GM23248 (cell line): ENCODE results near the gene HAND1.

Experiments used
- EZH2 ChIP-seq: fragments of 200-600 bp; sonication (generic); IDR thresholded peaks from 2 replicates; pipeline ENCODE4 v1.6.1; 2018; ENCODE audit warnings: antibody characterized with exemption, mild to moderate bottlenecking; ENCODE audit not compliant: insufficient read depth, poor library complexity, severe bottlenecking
- EZH2phosphoT487 ChIP-seq: fragments of 200-600 bp; sonication (generic); IDR thresholded peaks from 2 replicates; pipeline ENCODE4 v1.6.1; 2018; ENCODE audit warnings: antibody characterized with exemption, moderate library complexity, mild to moderate bottlenecking, low read depth; ENCODE audit not compliant: insufficient read depth

- TF ChIP-seq EZH2phosphoT487, result no peak
- TF ChIP-seq EZH2, result no peak
Measured at GRCh38 chr5:154517810-154518437, 39.9 kb upstream of the HAND1 start.
